ENCODE results near the gene EFCAB11. TPM values are rescaled to one million over a fixed set of nuclear protein-coding genes. Genes with fewer than 3 reads are reported as not detected.

The EFCAB11 gene
- total RNA-seq, 1 donor from 2014 or later, result 3.1 TPM

GRCh38 chr14:89844508-89844907 lies 110.0 kb downstream of the EFCAB11 start:
- TF ChIP-seq, protein P1, sequence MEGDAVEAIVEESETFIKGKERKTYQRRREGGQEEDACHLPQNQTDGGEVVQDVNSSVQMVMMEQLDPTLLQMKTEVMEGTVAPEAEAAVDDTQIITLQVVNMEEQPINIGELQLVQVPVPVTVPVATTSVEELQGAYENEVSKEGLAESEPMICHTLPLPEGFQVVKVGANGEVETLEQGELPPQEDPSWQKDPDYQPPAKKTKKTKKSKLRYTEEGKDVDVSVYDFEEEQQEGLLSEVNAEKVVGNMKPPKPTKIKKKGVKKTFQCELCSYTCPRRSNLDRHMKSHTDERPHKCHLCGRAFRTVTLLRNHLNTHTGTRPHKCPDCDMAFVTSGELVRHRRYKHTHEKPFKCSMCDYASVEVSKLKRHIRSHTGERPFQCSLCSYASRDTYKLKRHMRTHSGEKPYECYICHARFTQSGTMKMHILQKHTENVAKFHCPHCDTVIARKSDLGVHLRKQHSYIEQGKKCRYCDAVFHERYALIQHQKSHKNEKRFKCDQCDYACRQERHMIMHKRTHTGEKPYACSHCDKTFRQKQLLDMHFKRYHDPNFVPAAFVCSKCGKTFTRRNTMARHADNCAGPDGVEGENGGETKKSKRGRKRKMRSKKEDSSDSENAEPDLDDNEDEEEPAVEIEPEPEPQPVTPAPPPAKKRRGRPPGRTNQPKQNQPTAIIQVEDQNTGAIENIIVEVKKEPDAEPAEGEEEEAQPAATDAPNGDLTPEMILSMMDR (IDR thresholded peaks at IDR 0.05; ENCODE audit: partially characterized antibody, unreplicated experiment), result no peak
- Mint-ChIP-seq H3K27ac (ENCODE audit: unreplicated experiment) (no peak overlapping the region), H3K27me3 (ENCODE audit: unreplicated experiment) (no peaks in the 10 kb centered on the region), H3K9me3 (ENCODE audit: unreplicated experiment) (peaks cover 2% of the 10 kb centered on the region), H3K4me3 (ENCODE audit: unreplicated experiment) (no peak overlapping the region), H3K36me3 (ENCODE audit: unreplicated experiment) (no peaks in the 10 kb centered on the region), H3K4me1 (ENCODE audit: low read depth, unreplicated experiment) (no peaks in the 10 kb centered on the region)
- DNase-seq, result no peak

DNA sequence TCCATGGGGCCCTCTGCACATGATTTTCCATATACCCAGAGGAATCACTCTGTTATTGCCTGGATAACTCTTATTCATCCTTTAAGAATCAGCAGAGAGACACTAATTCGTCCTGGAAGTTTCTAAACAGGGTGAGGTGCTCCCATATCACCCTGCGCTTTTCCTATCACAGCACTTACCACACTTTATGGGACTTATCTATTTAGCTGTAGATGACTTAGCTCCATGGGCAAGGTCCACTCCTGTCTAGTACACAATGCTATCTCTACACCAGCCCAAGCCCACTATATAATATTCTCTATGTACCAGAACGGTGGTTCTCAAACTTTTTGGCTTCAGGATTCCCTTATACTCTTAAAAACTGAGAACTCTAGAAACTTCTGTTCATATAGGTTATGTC lies 111.7 kb downstream of the EFCAB11 start:
- H3K36me3 Mint-ChIP-seq (ENCODE audit: unreplicated experiment), result peaks cover 12% of the 10 kb centered on the region
- no peak for DNase-seq
- H3K9me3 Mint-ChIP-seq (ENCODE audit: unreplicated experiment), result peaks cover 3% of the 10 kb centered on the region
- no peaks in the 10 kb centered on the region for H3K27me3 Mint-ChIP-seq (ENCODE audit: unreplicated experiment)
- no peaks in the 10 kb centered on the region for H3K4me1 Mint-ChIP-seq (ENCODE audit: low read depth, unreplicated experiment)
- TF ChIP-seq, protein P1 (IDR thresholded peaks at IDR 0.05; ENCODE audit: partially characterized antibody, unreplicated experiment), result no peak
- H3K4me3 Mint-ChIP-seq (ENCODE audit: unreplicated experiment), result no peak overlapping the region
- no peak overlapping the region for H3K27ac Mint-ChIP-seq (ENCODE audit: unreplicated experiment)

- Mint-ChIP-seq H3K4me3 (ENCODE audit: unreplicated experiment) (no peak overlapping the region), H3K27ac (ENCODE audit: unreplicated experiment) (no peak overlapping the region), H3K4me1 (ENCODE audit: low read depth, unreplicated experiment) (no peaks in the 10 kb centered on the region), H3K9me3 (ENCODE audit: unreplicated experiment) (peaks cover 5% of the 10 kb centered on the region), H3K27me3 (ENCODE audit: unreplicated experiment) (no peaks in the 10 kb centered on the region), H3K36me3 (ENCODE audit: unreplicated experiment) (peaks cover 12% of the 10 kb centered on the region)
- no peak for DNase-seq
- TF ChIP-seq, protein P1 (IDR thresholded peaks at IDR 0.05; ENCODE audit: partially characterized antibody, unreplicated experiment), result no peak
These were observed 112.7 kb downstream of the EFCAB11 start for GRCh38 chr14:89841851-89842250.

GRCh38 chr14:89836830-89837469 lies 117.6 kb downstream of the EFCAB11 start:
- H3K27ac Mint-ChIP-seq (ENCODE audit: unreplicated experiment), result no peak overlapping the region
- no peak for DNase-seq
- H3K27me3 Mint-ChIP-seq (ENCODE audit: unreplicated experiment), result no peaks in the 10 kb centered on the region
- no peak overlapping the region for H3K4me3 Mint-ChIP-seq (ENCODE audit: unreplicated experiment)
- H3K36me3 Mint-ChIP-seq (ENCODE audit: unreplicated experiment), result peaks cover 15% of the 10 kb centered on the region
- no peaks in the 10 kb centered on the region for H3K4me1 Mint-ChIP-seq (ENCODE audit: low read depth, unreplicated experiment)
- peaks cover 3% of the 10 kb centered on the region for H3K9me3 Mint-ChIP-seq (ENCODE audit: unreplicated experiment)
- TF ChIP-seq, protein P1 (IDR thresholded peaks at IDR 0.05; ENCODE audit: partially characterized antibody, unreplicated experiment), result no peak

- TF ChIP-seq, protein P1 (IDR thresholded peaks at IDR 0.05; ENCODE audit: partially characterized antibody, unreplicated experiment), result no peak
- Mint-ChIP-seq H3K9me3 (ENCODE audit: unreplicated experiment) (peaks cover 3% of the 10 kb centered on the region), H3K36me3 (ENCODE audit: unreplicated experiment) (peaks cover 11% of the 10 kb centered on the region), H3K27me3 (ENCODE audit: unreplicated experiment) (no peaks in the 10 kb centered on the region), H3K27ac (ENCODE audit: unreplicated experiment) (no peak overlapping the region), H3K4me1 (ENCODE audit: low read depth, unreplicated experiment) (no peaks in the 10 kb centered on the region), H3K4me3 (ENCODE audit: unreplicated experiment) (no peak overlapping the region)
- DNase-seq, result no peak
These were observed 120.9 kb downstream of the EFCAB11 start for GRCh38 chr14:89833661-89834060.

Measured in glutamatergic neuron (in vitro differentiated cells).